ENCODE results near the gene OSGEPL1.
"Not testable (repeated sequence)": the region's sequence is repeated elsewhere in the genome, so short reads cannot be mapped to it uniquely, and the experiment has no call there.

OSGEPL1 gene, protein sequence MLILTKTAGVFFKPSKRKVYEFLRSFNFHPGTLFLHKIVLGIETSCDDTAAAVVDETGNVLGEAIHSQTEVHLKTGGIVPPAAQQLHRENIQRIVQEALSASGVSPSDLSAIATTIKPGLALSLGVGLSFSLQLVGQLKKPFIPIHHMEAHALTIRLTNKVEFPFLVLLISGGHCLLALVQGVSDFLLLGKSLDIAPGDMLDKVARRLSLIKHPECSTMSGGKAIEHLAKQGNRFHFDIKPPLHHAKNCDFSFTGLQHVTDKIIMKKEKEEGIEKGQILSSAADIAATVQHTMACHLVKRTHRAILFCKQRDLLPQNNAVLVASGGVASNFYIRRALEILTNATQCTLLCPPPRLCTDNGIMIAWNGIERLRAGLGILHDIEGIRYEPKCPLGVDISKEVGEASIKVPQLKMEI

DNA sequence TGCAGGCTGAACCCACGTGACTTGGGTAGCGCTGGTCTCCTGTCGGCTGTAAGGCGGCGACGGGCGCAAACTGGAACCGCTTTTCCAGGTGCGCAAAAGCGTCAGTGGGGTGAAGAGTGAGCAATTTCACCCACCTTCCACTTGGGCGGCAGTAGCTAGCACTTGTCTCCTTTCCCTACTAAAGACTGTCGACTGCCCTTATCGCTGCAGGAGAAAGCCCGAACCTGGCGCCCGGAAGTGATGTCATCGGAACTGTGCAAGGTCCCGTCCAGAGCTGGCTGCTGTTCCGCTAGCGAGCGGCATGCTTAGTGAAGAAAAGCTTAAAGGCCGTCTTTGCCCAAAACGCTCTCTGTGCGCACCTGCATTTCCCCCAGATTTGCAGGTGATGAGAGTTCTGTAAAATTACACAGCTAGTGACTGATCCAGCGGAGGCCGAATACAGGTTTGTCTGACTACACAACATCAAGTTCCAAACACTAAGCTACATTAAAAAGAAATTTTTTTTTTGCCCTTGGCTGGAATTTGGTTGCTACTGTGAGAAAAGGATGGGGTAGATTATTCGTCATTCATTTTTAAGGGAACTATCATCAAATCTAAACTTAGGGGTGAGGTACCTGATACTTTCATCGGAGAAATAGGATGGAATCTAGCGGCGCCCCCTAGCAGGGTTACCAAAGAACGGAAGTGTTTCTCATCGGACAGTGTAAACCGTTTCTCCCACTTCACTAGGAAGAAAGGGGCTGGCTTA is at the start of gene OSGEPL1:
OSGEPL1 (minus strand) TSS at position 242 of the 748 bp plus-strand sequence. CDS start 1,152 bp downstream, outside the sequence.
- DNase-seq = peak; percentile 91 to 95

DNA sequence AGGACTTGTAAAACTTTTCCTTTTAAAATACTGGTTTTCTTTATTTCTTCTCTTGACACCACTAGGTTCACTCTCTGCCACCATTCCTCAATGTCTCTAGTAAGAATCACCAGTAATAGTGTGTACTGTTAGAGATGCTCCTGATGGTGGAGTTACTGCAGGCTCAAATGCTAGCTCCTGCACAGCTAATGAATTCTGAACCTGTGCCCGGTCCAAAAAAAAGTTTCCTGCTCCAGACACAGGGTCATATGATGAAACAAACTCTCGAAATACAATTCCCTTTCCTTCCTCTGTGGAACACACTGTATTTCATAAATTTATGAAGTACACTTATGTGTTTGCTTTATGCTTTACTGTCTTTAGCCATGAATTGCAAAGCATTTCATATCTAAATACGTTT is 40.8 kb upstream of the OSGEPL1 start:
- DNase-seq = no peak

DNA sequence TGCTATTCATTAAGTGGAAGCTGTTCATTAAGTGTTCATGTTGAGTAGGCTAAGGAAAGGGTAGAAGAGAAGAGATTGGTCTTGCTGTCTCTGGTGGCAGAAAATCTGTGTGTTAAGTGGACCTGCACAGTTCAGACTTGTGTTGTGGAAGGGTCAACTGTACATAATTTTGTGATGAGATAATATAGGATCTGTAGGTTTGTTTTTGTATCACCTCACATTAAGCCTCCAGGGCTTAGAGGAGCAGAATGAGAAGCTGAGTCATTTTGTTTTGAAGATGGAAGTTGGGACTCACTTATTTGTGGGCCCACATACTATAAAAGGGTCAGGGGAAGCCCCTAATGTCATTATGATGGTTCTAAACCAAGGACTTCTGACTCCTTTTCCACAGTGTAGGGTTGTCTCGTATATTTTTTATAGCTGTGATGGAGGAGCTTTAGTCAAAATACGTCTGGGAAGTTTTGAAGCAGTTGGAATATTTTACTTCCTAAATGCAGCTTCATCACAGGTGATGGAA is 39.9 kb upstream of the OSGEPL1 start:
- no peak for DNase-seq

GRCh38 chr2:189799531-189799930 is 36.9 kb upstream of the OSGEPL1 start:
- DNase-seq = no peak

- DNase-seq = no peak
These were observed 36.4 kb upstream of the OSGEPL1 start for GRCh38 chr2:189799030-189799331.

- DNase-seq = no peak
These were observed 35.9 kb upstream of the OSGEPL1 start for GRCh38 chr2:189798312-189799029.

DNA sequence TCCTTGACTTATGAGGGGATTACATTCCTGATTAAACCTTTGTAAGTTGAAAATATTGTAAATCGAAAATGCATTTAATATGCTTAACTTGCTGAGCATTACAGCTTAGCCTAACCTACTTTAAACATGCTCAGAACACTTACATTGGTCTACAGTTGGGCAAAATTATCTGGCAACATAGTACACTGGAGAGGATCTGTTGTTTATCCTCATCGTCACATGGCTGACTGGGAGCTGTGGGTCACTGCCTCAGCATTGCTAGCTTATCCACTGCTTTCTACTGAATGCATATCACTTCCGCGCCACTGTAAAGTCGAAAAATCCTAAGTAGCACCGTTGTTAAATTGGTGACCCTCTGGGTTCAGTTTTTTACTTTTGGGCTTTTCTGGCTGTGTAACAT is 35.3 kb upstream of the OSGEPL1 start:
- DNase-seq = no peak

GRCh38 chr2:189794310-189794709 is 31.7 kb upstream of the OSGEPL1 start:
- DNase-seq = no peak

- DNase-seq = no peak
These were observed 28.9 kb upstream of the OSGEPL1 start for GRCh38 chr2:189791338-189792042.

DNA sequence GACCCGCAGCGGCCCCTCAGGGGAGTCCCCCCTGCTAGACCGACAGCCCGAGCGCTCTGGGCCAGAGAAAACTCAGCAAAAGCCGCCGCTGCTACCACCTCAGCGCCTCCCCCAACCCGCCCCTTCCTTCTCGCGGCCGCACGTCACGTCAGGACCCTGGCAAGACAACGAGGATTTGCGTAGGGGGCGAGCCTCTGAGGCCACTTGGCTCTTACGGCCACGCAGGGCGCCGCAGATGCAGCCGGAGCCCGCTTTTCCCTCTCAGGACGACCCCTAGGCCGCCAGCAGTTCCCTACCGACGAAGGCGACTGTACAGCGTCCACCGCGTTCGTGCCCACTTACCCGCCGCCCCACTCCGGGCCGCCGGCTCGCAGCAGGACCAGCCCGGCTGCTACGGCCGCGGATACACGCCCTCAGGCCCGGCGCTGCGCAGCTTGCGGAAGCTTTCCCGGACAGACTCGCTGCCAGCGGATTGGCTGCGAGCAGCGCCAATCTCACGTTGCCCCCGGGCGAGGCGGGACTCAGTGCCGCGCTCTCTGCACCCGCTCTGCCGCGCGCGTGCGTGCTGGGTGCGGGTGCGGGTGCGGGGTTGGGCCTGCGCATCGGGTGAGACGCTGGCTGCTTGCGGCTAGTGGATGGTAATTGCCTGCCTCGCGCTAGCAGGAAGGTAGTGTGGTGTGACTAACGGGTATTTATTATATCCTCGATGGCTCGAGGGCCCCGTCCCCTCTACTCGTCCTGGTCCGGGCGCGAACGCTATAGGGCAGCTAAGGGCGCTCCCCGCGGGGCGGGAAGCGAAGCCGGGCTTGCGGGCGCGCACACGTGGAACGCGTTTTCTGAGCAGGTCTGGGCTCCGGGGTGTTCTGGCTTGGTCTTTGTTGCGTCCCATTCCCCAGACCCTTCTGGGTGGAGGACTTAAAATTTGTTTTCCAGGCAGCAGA is 21.6 kb upstream of the OSGEPL1 start, which contains the start of the genes ORMDL1 and PMS1:
ORMDL1 (minus strand) TSS at position 413 of the 941 bp plus-strand sequence. CDS start 1,744 bp downstream, outside the sequence.
PMS1 (plus strand) TSS at position 524 of the 941 bp plus-strand sequence. CDS start 7,360 bp downstream, outside the sequence.
- peak; percentile 92 to 94 for DNase-seq

DNA sequence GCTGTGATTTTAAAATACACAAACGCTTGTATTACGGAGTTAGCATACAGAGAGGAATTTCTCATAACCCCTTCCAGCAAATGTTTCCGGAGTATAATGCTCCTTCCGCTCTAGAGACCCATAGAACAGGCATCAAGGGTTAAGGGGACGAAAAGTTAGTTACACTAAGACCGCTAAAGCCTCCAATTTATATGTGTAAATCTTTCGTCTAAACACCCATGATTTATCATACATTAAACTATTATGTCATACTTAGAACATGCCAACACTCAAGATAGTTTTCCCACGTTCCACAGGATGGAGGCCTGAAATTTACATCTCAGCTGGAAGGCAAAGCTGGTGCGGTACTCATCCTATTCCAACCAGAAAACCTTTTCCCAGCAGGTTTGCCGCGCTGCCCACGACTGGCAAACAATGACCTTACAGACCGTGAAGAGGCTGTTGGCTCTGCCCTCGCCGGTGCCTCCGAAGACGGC is 20.9 kb upstream of the OSGEPL1 start:
- DNase-seq = no peak

- DNase-seq = peak in 1 of 2 experiments; percentile 11
These were observed 19.7 kb upstream of the OSGEPL1 start for GRCh38 chr2:189782221-189782671.

- DNase-seq = no peak
These were observed 9.6 kb upstream of the OSGEPL1 start for GRCh38 chr2:189772212-189772611.

GRCh38 chr2:189770590-189771322 is 8.2 kb upstream of the OSGEPL1 start:
- no peak for DNase-seq

GRCh38 chr2:189763908-189764661 is 1.5 kb upstream of the OSGEPL1 start:
- no peak for DNase-seq

GRCh38 chr2:189762229-189762550 is 402 bp downstream of the OSGEPL1 start:
- DNase-seq = no peak

GRCh38 chr2:189760154-189760553 is 2.4 kb downstream of the OSGEPL1 start:
- not testable (repeated sequence) for DNase-seq

DNA sequence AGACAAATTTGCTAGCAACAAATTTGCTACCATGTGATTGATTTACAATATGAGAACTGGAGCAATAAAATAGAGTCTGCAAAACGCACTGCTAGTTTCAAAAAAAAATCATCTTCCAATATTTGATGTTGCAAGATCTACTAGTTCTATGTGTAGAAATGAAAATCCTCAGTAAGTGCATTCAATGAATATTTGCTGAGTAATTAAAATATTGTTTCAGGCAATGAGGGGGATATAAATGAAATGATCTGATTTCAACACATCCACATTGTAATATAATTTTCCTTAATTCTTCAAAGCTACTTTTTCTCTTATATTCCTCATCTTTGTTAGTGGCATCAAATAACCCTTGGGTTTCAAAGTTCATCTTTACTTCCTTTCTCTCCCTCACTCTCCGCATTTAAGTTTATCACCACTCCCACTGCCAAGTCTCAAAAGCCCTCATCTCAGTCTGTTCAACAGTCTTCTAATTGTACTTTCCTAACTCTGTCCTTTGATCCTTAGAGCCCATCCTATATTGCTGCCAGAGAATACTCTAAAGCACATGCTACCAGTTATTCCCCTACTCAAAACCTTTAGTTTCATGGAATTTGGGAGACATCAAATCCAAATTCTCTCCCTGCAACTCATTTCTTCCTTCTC is 6.2 kb downstream of the OSGEPL1 start:
- DNase-seq = no peak

- peak; percentile 36 to 49 for DNase-seq
These were observed 11.4 kb downstream of the OSGEPL1 start for GRCh38 chr2:189751080-189751658.
